ENCODE measurements around the gene PDZD2.
"Not testable (repeated sequence)": the region's sequence is repeated elsewhere in the genome, so short reads cannot be mapped to it uniquely, and the experiment has no call there.

PDZD2 gene

DNA sequence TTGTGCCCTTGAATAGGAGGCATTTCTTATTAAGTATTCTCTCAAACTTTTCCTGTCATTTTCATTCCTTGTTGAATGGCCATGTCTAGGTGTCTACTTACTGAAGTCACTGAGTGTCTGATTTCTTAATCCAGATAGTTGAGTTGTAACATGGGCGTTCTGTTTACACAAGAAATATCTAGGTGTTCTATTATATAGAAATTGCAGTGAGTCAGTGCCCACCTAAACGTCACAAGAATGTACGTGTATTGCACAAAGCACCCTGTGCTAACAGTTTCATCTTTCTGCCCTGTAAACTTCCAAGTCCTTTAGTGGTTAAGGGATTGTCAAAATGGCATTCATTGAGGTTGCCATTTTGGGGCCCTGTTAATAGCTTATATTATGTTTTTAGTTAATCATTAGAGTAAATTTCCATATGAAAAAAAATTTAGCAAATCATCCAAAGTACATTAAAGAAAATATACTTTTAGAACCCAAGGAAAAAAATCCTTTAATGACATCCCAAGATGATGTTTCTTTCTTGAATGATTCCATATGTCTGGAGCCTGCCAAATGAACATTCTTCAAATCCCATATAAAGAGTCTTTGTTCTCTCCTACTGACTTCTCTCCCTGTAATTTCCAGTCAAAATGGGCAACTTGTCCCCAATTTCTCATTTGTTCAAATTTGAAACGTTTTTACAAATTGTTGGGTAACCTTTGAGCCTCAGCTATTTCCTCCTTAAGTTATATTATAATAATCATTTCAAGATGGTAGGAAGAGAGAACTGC lies 421.0 kb downstream of the PDZD2 start:
- DNase-seq (ENCODE audit: low read depth in 3 of 3, low spot score in 1 of 3): no peak

DNA sequence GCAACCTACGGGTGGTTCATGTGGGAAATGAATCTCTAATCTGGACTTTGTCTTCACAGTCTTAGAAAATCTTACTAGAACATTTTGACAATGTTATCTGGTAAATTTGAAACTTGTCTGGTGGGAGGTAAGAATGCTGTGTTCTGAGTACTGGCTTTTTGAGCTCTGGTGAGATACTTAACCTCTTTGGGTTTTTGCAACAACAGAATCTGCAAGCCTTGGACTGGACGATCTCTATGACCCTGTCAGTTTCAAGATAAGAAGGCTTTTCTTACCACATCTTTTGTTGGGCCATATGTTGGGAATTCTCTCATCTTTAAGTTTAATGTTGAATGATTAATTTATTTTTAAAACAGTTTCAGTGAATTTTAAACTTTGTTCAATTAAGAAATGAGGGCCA lies 422.3 kb downstream of the PDZD2 start:
- DNase-seq (ENCODE audit: low read depth in 3 of 3, low spot score in 1 of 3): no peak

DNA sequence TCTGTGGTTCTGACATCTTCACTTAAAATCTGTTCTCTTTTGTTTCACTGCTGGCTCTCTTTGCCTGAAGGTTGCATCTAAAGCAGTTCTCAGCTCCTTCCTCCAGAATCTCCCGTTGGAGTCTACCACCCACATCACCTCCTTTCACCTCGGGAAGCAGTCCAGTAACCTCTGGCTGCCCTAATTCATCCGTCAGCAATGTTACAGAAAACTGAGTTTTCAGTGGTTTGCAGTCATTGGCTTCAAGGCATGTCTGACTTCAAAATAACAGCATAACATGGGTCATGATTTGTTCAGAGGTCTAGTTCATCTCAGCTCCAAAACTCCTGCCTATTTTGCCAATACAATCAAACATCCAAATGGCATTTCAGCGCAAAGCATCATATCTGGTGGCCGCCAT lies 427.5 kb downstream of the PDZD2 start:
- DNase-seq (ENCODE audit: low read depth in 3 of 3, low spot score in 1 of 3): no peak

DNA sequence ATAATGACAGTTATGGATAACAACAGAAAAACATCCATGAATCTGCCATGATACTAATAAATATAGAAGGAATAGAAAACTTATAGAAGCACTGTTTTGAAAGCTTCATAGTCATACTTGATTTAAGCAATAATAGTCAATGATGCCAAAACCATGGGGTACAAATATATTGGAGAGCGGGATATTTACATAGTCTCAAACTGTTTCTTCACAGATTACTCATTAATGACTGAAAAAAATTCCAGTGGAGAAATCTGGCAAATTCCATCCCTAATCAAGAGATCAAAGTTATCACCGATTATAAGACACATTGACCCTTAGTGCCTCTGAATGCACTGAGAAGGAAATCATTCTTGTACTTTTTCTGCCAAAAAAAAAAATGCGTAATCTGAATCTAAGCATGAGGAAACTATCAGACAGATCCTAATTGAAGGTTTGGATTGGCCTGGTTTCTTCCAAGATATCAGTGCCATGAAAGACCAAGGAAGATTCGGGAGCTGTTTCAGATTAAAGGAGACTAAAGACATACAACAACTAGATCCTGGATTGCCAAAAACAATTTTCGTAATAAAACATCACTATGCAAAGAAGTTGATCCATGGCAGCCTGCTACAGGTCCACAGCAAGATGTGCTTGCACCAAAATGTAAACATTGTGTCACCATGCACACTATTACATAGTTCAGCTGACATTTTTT lies 429.0 kb downstream of the PDZD2 start:
- no peak for DNase-seq (ENCODE audit: low read depth in 3 of 3, low spot score in 1 of 3)

DNA sequence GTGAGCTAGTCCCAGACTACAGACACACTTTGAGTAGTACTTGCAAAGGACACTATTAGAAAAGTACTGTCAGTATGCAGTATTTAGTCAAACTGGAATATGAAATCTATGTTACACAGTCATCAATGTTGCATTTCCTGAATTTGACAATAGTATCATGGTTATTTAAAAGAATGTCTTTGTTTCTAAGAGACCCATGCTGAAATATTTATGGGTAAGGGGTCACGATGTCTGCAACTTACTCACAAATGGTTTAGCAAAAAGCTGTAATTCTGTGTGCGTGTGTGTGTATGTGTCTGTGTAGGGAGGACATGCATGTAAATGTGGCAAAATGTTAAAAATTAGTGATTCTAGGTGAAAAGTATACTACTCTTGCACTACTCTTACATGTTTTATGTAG lies 429.6 kb downstream of the PDZD2 start:
- DNase-seq (ENCODE audit: low read depth in 3 of 3, low spot score in 1 of 3): no peak

DNA sequence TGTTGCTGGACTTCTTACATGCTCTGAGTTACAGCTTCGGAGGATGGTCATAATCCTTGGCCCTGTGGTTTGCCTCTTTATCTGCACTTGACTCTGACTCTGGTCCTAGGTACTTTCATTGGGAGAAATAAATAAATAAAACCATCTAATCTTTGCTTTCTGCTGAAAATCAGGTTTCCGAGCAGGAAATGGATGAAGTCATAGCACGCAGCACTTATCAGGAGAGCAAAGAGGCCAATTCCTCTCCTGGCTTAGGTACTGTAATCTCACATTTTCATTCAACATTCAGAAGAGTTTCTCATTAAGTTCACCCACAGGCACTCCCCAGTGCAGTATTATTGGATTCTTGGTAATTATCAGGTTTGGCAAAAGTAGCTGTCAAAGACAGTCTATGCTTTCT lies 430.5 kb downstream of the PDZD2 start:
- DNase-seq (ENCODE audit: low read depth in 3 of 3, low spot score in 1 of 3): no peak

DNA sequence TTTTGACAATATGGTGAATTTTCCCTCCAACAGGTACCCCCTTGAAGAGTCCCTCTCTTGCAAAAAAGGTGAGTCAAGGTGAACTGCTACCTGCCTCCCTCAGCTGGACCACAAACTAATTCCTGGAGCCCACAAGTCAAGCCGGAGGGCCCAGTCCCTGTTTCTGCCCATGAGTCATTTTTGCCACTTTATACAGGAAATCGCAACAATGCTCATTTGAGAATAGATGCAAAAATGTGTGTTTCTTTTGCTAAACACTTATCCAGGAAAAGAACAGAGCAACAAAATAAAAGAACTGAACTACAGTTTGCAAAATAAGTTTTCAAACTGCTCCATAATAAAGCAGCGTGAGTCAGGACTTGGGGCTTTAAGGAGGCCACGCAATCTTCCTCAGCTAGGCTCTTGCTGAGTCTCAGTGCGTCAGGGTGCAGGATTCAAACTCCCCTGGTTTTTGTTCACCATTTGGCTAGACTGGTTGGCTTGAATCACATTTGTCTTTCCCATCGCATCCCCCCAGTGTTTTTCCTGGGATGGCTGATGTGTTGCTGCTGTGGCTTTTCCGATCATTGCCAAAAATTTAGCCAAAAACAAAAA lies 432.5 kb downstream of the PDZD2 start:
- DNase-seq (ENCODE audit: low read depth in 3 of 3, low spot score in 1 of 3): no peak

DNA sequence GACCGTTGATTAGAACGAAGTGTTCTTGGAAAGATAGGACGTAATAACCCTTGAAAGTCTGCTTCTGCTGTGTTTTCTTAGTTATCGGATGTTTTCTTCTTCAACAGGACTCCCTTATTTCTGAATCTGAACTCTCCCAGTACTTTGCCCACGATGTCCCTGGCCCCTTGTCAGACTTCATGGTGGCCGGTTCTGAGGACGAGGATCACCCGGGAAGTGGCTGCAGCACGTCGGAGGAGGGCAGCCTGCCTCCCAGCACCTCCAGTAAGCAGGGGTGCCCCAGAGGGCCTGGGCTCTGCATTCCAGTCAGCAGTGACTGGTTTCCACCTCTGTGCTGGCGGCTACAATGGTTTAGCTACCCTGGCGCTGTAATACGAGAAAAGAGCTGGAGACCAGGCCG lies 433.1 kb downstream of the PDZD2 start:
- no peak for DNase-seq (ENCODE audit: low read depth in 3 of 3, low spot score in 1 of 3)

DNA sequence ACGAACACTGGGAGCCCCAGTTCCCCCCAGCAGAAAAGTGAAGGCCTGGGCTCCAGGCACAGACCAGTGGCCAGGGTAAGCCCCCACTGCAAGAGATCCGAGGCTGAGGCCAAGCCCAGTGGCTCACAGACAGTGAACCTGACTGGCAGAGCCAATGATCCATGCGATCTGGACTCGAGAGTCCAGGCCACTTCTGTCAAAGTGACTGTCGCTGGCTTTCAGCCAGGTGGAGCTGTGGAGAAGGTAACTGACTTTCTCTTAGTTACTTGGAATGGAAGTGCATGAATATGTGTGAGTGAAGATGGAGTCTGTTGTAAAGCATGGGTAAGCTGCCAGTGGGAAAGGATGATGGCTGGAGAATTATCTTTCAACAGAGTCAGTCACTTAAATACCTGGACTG lies 435.5 kb downstream of the PDZD2 start:
- DNase-seq (ENCODE audit: low read depth in 3 of 3, low spot score in 1 of 3): no peak

DNA sequence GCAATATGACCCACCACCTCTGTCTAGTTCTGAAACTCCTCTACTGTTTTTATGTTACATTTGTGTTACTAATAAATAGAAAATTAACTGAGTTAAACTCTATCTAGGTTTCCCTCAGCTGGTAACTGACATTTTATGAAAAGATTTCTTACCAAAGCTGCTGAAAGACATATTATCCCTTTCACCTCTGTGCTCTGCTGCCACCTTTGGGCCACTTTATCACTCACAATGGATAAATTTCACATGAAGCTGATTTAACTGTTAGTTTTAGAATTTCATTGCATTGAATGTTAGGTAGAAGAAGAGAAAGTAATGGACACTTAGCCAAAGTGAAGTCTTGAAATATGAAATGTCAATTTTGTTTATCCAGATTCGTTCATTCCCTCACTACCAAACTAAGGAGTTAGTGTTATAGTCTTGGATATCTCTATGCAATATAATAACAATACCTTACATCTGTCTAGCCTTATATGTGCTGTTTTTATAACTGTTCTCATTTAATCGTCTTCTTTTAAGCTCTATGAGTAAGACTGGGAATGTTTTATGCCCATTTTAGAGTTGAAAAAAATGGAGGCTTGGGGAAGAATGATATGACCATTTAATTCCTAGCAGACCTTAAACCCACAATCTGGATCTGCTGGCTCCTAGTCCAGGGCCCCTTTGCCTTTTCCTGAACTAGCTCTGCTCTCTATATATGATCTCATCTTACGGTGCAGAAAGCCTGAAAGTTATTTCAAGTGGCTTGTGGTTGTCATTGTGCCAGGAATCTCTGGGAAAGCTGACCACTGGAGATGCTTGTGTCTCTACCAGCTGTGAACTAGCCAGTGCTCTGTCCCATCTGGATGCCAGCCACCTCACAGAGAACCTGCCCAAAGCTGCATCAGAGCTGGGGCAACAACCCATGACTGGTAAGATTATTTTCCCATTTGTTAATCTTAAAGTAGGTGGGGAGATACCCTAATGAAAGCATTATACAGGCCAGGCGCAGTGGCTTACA lies 438.1 kb downstream of the PDZD2 start:
- DNase-seq (ENCODE audit: low read depth in 3 of 3, low spot score in 1 of 3): no peak

DNA sequence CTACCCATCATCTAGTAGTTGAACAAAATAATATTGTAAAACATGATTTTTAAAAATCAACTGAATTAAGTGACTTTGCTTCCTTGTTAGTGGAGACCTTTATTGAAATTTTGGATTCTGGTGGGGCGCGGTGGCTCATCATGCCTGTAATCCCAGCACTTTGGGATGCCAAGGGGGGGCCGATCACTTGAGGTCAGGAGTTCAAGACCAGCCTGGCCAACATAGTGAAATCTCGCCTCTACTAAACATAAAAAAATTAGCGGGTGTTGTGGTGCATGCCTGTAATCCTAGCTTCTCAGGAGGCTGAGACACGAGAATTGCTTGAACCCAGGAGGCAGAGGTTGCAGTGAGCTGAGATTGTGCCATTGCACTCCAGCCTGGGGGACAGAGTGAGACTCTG lies 439.9 kb downstream of the PDZD2 start:
- DNase-seq (ENCODE audit: low read depth in 3 of 3, low spot score in 1 of 3): not testable (repeated sequence)

DNA sequence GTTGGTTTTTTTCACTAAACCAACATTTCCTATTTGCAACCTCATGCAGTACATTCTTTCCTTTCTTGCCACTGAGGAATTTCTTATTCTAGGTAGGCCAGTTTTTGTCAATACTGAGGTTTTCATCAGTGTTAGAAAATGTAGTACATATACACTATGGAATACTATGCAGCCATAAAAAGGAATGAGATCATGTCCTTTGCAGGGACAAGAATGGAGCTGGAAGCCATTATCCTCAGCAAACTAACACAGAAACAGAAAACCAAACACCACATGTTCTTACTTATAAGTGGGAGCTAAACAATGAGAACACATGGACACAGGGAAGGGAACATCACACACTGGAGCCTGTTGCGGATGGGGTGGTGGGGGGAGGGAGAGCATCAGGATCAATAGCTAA lies 441.6 kb downstream of the PDZD2 start:
- DNase-seq (ENCODE audit: low read depth in 3 of 3, low spot score in 1 of 3): not testable (repeated sequence)

DNA sequence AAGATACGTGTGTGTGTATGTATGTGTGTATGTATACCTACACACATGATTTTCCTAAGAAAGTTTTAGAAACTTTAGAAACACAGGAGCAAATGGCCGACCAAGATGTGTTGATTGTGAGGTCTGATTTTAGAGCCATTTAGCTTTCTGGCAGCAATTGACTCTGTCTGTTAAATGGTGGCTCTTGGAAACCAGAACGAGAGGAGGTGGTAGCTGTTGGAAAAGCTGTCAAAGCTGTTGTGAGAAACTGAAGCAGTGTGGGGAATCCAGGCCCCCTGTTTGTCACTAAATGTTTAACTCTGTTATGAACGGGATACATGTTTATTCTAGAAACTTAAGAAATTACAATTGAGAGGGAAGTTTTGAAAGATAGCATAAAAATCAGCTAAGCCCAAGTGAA lies 443.8 kb downstream of the PDZD2 start:
- DNase-seq (ENCODE audit: low read depth in 3 of 3, low spot score in 1 of 3): no peak

DNA sequence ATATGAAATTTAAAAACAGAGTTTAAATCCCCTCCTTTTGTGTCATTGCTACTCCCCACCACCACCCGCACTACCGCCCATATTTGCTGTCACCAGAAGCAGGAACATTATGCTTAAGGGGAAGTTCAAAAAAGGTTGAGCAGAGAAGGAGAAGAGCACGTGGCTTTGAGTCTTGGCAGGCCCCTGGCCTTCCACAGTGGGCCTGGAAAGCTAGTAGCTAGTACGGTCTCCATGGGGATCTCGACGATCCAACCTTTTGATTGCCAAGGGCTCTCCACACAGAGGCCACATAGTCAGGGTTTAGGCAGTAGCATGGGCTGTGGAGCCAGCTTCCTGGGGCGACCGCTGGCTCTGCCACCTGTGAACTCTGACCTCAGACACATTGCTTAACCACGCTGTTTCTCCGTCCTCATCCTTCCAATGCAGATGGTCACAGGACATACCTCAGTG lies 445.1 kb downstream of the PDZD2 start:
- DNase-seq (ENCODE audit: low read depth in 3 of 3, low spot score in 1 of 3): no peak

DNA sequence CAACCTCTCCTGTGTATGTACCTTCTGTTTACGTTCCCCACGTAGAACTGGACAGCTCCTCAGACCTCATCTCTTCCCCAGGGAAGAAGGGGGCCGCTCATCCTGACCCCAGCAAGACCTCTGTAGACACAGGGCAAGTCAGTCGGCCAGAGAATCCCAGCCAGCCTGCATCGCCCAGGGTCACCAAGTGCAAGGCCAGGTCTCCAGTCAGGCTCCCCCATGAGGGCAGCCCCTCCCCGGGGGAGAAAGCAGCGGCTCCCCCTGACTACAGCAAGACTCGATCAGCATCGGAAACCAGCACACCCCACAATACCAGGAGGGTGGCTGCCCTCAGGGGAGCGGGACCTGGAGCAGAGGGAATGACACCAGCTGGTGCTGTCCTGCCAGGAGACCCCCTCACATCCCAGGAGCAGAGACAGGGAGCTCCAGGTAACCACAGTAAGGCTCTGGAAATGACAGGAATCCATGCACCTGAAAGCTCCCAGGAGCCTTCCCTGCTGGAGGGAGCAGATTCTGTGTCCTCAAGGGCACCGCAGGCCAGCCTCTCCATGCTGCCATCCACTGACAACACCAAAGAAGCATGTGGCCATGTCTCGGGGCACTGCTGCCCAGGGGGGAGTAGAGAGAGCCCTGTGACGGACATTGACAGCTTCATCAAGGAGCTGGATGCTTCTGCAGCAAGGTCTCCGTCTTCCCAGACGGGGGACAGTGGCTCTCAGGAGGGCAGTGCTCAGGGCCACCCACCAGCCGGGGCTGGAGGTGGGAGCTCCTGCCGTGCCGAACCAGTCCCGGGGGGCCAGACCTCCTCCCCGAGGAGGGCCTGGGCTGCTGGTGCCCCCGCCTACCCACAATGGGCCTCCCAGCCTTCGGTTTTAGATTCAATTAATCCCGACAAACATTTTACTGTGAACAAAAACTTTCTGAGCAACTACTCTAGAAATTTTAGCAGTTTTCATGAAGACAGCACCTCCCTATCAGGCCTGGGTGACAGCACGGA lies 448.5 kb downstream of the PDZD2 start:
- DNase-seq (ENCODE audit: low read depth in 3 of 3, low spot score in 1 of 3): no peak

DNA sequence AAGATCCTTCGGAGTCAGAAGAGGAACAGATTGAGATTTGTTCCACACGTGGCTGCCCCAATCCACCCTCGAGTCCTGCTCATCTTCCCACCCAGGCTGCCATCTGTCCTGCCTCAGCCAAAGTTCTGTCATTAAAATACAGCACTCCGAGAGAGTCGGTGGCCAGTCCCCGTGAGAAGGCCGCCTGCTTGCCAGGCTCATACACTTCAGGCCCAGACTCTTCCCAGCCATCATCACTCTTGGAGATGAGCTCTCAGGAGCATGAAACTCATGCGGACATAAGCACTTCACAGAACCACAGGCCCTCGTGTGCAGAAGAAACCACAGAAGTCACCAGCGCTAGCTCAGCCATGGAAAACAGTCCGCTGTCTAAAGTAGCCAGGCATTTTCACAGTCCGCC lies 449.3 kb downstream of the PDZD2 start:
- no peak for DNase-seq (ENCODE audit: low read depth in 3 of 3, low spot score in 1 of 3)

DNA sequence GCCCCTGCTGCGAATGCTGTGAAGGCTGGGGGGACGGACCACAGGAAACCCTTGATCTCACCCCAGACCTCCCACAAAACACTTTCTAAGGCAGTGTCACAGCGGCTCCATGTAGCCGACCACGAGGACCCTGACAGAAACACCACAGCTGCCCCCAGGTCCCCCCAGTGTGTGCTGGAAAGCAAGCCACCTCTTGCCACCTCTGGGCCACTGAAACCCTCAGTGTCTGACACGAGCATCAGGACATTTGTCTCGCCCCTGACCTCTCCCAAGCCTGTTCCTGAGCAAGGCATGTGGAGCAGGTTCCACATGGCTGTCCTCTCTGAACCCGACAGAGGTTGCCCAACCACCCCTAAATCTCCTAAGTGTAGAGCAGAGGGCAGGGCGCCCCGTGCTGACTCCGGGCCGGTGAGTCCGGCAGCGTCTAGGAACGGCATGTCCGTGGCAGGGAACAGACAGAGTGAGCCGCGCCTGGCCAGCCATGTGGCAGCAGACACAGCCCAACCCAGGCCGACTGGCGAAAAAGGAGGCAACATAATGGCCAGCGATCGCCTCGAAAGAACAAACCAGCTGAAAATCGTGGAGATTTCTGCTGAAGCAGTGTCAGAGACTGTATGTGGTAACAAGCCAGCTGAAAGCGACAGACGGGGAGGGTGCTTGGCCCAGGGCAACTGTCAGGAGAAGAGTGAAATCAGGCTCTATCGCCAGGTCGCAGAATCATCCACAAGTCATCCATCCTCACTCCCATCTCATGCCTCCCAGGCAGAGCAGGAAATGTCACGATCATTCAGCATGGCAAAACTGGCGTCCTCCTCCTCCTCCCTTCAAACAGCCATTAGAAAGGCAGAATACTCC lies 450.4 kb downstream of the PDZD2 start:
- DNase-seq (ENCODE audit: low read depth in 3 of 3, low spot score in 1 of 3): no peak

DNA sequence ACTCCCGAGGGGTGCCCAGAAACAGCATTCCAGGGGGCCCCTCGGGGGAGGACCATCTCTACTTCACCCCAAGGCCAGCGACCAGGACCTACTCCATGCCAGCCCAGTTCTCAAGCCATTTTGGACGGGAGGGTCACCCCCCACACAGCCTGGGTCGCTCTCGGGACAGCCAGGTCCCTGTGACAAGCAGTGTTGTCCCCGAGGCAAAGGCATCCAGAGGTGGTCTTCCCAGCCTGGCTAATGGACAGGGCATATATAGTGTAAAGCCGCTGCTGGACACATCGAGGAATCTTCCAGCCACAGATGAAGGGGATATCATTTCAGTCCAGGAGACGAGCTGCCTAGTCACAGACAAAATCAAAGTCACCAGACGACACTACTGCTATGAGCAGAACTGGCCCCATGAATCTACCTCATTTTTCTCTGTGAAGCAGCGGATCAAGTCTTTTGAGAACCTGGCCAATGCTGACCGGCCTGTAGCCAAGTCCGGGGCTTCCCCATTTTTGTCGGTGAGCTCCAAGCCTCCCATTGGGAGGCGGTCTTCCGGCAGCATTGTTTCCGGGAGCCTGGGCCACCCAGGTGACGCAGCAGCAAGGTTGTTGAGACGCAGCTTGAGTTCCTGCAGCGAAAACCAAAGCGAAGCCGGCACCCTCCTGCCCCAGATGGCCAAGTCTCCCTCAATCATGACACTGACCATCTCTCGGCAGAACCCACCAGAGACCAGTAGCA lies 451.3 kb downstream of the PDZD2 start:
- DNase-seq (ENCODE audit: low read depth in 3 of 3, low spot score in 1 of 3): no peak

Measured in stimulated activated CD4-positive, alpha-beta T cell treated with anti-CD3 and anti-CD28 coated beads, TNF-alpha, amount 100 ng/mL, for 1 hour (primary cell).